ENCODE results near the gene MAL. TPM values are rescaled to one million over a fixed set of nuclear protein-coding genes. Genes with fewer than 3 reads are reported as not detected.

The MAL gene
- total and polyA plus RNA-seq, 2 of the 8 experiments (the other 6 are each of a cell fraction or from before 2014, with no cell fraction given) = not detected

GRCh38 chr2:95005726-95006125, 19.8 kb upstream of the MAL start:
- no peaks in the 10 kb centered on the region for H3K27me3 ChIP-seq (replicated peaks in 1 of 4; ENCODE audit: control insufficient read depth in 3 of 4, extremely low read depth in 1 of 4, insufficient read depth in 3 of 4, low read length in 3 of 4)
- H2BK5ac ChIP-seq (ENCODE audit: low read depth, low read length) = no peak overlapping the region
- no peak overlapping the region for H3K4me2 ChIP-seq (ENCODE audit: insufficient read depth in 1 of 2, low read depth in 2 of 2, low read length in 2 of 2)
- H4K5ac ChIP-seq (ENCODE audit: insufficient read length, low read depth, low read length) = no peak overlapping the region
- no peak overlapping the region for H2BK15ac ChIP-seq (ENCODE audit: low read length)
- CTCF ChIA-PET (ENCODE audit: partially characterized antibody) = interaction anchor here (1.0 kb wide), 1 partner anchor 49 kb away, joined by 3 read pairs; no protein-coding TSS in a partner anchor
- no peaks in the 10 kb centered on the region for H3K36me3 ChIP-seq (ENCODE audit: control insufficient read depth in 2 of 4, insufficient read depth in 4 of 4, low read length in 3 of 4)
- H2BK12ac ChIP-seq (ENCODE audit: low read depth, low read length) = no peak overlapping the region
- no peak overlapping the region for H2AK5ac ChIP-seq (ENCODE audit: low read depth, low read length)
- FAIRE-seq (no peak), DNase-seq (ENCODE audit: low read depth in 1 of 2, low spot score in 2 of 2) (no peak)
- H4K91ac ChIP-seq (replicated peaks; ENCODE audit: insufficient read length, low read length) = no peak overlapping the region
- no peak for TF ChIP-seq POLR2AphosphoS5 (IDR thresholded peaks at IDR 0.05; ENCODE audit: low read depth, low read length)
- TF ChIP-seq, protein P1, sequence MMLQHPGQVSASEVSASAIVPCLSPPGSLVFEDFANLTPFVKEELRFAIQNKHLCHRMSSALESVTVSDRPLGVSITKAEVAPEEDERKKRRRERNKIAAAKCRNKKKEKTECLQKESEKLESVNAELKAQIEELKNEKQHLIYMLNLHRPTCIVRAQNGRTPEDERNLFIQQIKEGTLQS (IDR thresholded peaks at IDR 0.05; ENCODE audit: insufficient read depth, low read depth, low read length) = no peak
- no peak for TF ChIP-seq CBX8 (IDR thresholded peaks at IDR 0.05; ENCODE audit: borderline replicate concordance, low read depth, low read length)
- H3K56ac ChIP-seq (replicated peaks; ENCODE audit: insufficient read length, low read depth, low read length) = no peak overlapping the region
- H3K23me2 ChIP-seq (ENCODE audit: low read depth, low read length) = no peaks in the 10 kb centered on the region
- H3K4ac ChIP-seq (replicated peaks; ENCODE audit: insufficient read length, low read depth, low read length) = no peak overlapping the region
- H3K9me3 ChIP-seq (ENCODE audit: insufficient read depth in 2 of 2, low read depth in 1 of 2, low read length in 1 of 2) = peaks cover 71 to 87% of the 10 kb centered on the region in 2 experiments
- no peak overlapping the region for H3K18ac ChIP-seq (ENCODE audit: extremely low read depth, low read length)
- H2BK120ac ChIP-seq (replicated peaks; ENCODE audit: low read depth, low read length) = no peak overlapping the region
- POLR2A ChIA-PET (ENCODE audit: partially characterized antibody) = no interaction called here
- H3K79me1 ChIP-seq (ENCODE audit: low read depth, low read length) = no peaks in the 10 kb centered on the region
- H3K14ac ChIP-seq (ENCODE audit: insufficient read length) = no peak overlapping the region
- no peaks in the 10 kb centered on the region for H3K79me2 ChIP-seq (ENCODE audit: control insufficient read depth in 1 of 2, insufficient read depth in 2 of 2, low read length in 2 of 2)
- peaks cover 0 to 3% (median 0%) of the 10 kb centered on the region in 4 experiments; a peak in 1 of 7 replicates for H3K4me1 ChIP-seq (replicated peaks in 1 of 4; ENCODE audit: control insufficient read depth in 3 of 4, insufficient read depth in 4 of 4, low read length in 3 of 4)
- no peak overlapping the region for H4K8ac ChIP-seq (ENCODE audit: extremely low read depth, insufficient read depth, low read length)
- H2AFZ ChIP-seq (ENCODE audit: low read length) = no peak overlapping the region
- H3K4me3 ChIP-seq (ENCODE audit: extremely low read depth in 1 of 4, insufficient read depth in 2 of 4, low read depth in 3 of 4, low read length in 4 of 4) = no peak overlapping the region
- H3K27ac ChIP-seq (ENCODE audit: low read depth, low read length) = no peak overlapping the region
- H4K20me1 ChIP-seq (replicated peaks in 1 of 2; ENCODE audit: control insufficient read depth in 1 of 2, insufficient read depth in 2 of 2, low read length in 2 of 2) = no peaks in the 10 kb centered on the region
- WGBS, 2 experiments (ENCODE audit: extremely low coverage in 1 of 2, insufficient coverage in 1 of 2, insufficient read length in 1 of 2, insufficient replicate concordance in 2 of 2, low coverage in 1 of 2, low lambda C conversion rate in 2 of 2, missing lambda C conversion rate in 1 of 2) = 77% methylated on average over 9 of the region's 9 CpGs; no CpG with 5 or more reads in 1 of the 2 experiments
- no peak overlapping the region for H3K9ac ChIP-seq (replicated peaks in 1 of 4; ENCODE audit: extremely low read depth in 1 of 4, low read depth in 3 of 4, low read length in 3 of 4)
- no peak overlapping the region for H3K23ac ChIP-seq (ENCODE audit: insufficient read length)
- no peak overlapping the region for H2BK20ac ChIP-seq (ENCODE audit: low read length)

Data from H1 (cell line).